Spleen (tissue), 7 donors: ENCODE results near the gene N4BP2L1.

Experiments used
- POLR2A ChIP-seq, 3 donors: fragments of 450-650 bp; IDR thresholded peaks; one replicate each; pipeline ENCODE4 v1.5.1; 2017; ENCODE audit warnings: antibody characterized with exemption in 3 of 3, mild to moderate bottlenecking in 1 of 3
- TF ChIP-seq, protein P1 (sequence below), 11 experiments: fragments of 200-600 bp in 7 of 11; fragments of 450-650 bp in 4 of 11; sonication (generic) in 4 of 11; IDR thresholded peaks in 8 of 11; conservative IDR thresholded peaks in 3 of 11; 1 replicate in 7 of 11; 2 replicates in 4 of 11; pipeline versions ENCODE4 v1.4.0 to v1.8.0; 2016 to 2021; ENCODE audit warnings: antibody characterized with exemption in 11 of 11, inconsistent platforms in 4 of 11, mild to moderate bottlenecking in 1 of 11
- donor health status: DM: no; HTN: no; CAD: no; lungs with moderate emphysema.
- donor health status: DM: no; HTN: no; CAD: no.
- donor health status: DM: no; HTN: no; CAD: no.

DNA sequence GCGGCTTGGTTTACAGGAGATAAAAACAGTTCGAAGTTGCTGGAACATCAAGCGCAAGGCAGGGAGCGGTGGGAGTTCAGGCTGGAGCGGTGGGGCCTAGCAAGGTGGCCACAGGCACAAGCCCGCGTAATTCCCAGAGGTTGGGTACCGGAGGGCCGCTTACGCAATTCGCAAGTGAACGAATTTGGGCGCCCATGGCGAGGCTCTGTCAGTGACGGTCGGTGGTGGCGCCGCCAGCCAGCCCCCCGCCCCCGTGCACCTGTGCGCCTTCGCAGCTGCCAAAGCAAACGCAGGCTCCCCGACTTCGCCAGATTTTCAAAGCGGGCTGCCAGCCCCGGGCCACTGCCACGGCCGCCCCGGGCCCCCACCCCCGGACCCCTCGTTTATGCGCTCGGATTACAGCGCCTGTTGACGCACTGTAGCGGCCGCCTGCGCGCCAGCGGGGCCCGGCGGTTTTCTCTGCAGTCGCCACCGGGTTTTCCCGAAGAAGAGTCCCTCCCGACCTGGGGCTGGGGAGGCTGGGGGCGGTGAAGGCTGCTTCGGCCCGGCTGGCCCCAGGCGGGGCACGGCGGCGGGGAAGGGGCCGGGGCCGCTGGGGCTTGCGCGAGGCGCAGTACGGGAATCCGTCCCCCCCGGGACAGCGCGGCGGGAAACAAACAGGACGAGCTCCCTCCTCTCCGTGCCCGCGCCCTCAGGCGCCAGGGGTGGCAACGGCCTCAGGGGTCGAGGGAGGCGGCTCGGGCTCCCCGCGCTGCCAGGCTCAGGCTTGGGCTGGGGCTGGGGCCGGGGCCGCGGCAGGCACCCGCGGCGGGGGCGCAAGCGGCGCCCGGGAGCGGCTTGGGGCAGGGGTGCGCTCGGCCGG, 709 bp downstream of the N4BP2L1 start:
- TF ChIP-seq, protein P1, sequence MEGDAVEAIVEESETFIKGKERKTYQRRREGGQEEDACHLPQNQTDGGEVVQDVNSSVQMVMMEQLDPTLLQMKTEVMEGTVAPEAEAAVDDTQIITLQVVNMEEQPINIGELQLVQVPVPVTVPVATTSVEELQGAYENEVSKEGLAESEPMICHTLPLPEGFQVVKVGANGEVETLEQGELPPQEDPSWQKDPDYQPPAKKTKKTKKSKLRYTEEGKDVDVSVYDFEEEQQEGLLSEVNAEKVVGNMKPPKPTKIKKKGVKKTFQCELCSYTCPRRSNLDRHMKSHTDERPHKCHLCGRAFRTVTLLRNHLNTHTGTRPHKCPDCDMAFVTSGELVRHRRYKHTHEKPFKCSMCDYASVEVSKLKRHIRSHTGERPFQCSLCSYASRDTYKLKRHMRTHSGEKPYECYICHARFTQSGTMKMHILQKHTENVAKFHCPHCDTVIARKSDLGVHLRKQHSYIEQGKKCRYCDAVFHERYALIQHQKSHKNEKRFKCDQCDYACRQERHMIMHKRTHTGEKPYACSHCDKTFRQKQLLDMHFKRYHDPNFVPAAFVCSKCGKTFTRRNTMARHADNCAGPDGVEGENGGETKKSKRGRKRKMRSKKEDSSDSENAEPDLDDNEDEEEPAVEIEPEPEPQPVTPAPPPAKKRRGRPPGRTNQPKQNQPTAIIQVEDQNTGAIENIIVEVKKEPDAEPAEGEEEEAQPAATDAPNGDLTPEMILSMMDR (IDR thresholded peaks at IDR 0.05 in 8 of 11, conservative IDR thresholded peaks at IDR 0.05 in 3 of 11): no peak
- no peak for TF ChIP-seq POLR2A (IDR thresholded peaks at IDR 0.05)
